Left lung (tissue), 10 donors: Measurements from ENCODE around the gene NRN1L. TPM values are rescaled to one million over a fixed set of nuclear protein-coding genes. Genes with fewer than 3 reads are reported as not detected.

Source experiments
- ATAC-seq: fragments of 200-7000 bp; cut with Tn5 transposase; one replicate; pipeline ENCODE4 v1.9.1; 2020; ENCODE audit warnings: moderate library complexity
- DNase-seq, 4 donors: peaks; one replicate each; pipeline ENCODE4 v3.0.0-alpha.2; 2013 to 2020
- H3K27ac ChIP-seq, 2 donors: fragments of 200-600 bp; sonication (generic) in 1 of 2; one replicate each; pipeline versions ENCODE4 v1.5.0 to v1.8.0; 2020 to 2021
- H3K27me3 ChIP-seq, 2 donors: fragments of 200-600 bp; sonication (generic) in 1 of 2; one replicate each; pipeline versions ENCODE4 v1.5.0 to v1.8.0; 2020 to 2021
- H3K36me3 ChIP-seq, 2 donors: fragments of 200-600 bp; sonication (generic) in 1 of 2; one replicate each; pipeline versions ENCODE4 v1.5.0 to v1.8.0; 2020 to 2021
- H3K4me1 ChIP-seq, 2 donors: fragments of 200-600 bp; one replicate each; pipeline ENCODE4 v1.8.0; 2021
- H3K4me3 ChIP-seq, 2 donors: fragments of 200-600 bp; sonication (generic) in 1 of 2; one replicate each; pipeline versions ENCODE4 v1.5.0 to v1.8.0; 2020 to 2021; ENCODE audit warnings: mild to moderate bottlenecking in 1 of 2
- H3K9me3 ChIP-seq, 2 donors: fragments of 200-600 bp; sonication (generic) in 1 of 2; one replicate each; pipeline versions ENCODE4 v1.5.0 to v1.8.0; 2020 to 2021
- intact Hi-C, 2 donors: fragments of 100-400 bp; cut with DNase I; formaldehyde crosslinking; loops; one replicate each; pipeline versions ENCODE4 v1.11.2 to v1.14.2; 2022
- polyA plus RNA-seq, 6 donors: library from polyadenylated mRNA; unstranded; fragments of 120-200 nt; gene quantifications; one replicate each; pipeline ENCODE4 v1.2.1, GENCODE V29; 2013; ENCODE audit not compliant: insufficient read length in 6 of 6
- total RNA-seq, 2 donors: library from RNA; stranded (reverse); fragmentation: NEBNext Ultra II Directional; extraction: Animal tissue kit (Norgen Biotek cat#: 25700); gene quantifications; one replicate each; pipeline ENCODE4 v1.2.1, GENCODE V29; 2021
- TF ChIP-seq, protein P1 (sequence below), 2 donors: fragments of 200-600 bp; sonication (generic) in 1 of 2; IDR thresholded peaks; one replicate each; pipeline versions ENCODE4 v1.5.0 to v1.8.0; 2021; ENCODE audit warnings: antibody characterized with exemption in 2 of 2
- donor health status: DM: no; HTN: yes; CAD: no.
- donor health status: DM: no; HTN: no; CAD: no.

NRN1L gene
- total and polyA plus RNA-seq, 8 donors: 1.1 to 2.6 (median 1.9) TPM; not detected in 1

DNA sequence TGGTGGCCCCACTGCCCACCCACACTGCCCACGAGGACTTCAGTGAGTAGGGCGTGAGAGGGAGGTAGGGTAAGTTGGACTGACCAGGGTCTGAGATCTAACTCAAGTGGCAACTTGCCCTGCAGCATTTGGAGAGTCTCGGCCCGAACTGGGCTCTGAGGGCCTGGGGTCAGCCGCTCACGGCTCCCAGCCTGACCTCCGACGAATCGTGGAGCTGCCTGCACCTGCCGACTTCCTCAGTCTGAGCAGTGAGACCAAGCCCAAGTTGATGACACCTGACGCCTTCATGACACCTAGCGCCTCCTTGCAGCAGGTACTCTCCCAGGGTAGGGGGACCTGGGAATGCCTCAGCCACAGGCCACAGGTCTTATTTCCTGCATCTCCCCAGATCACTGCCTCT is 5.2 kb upstream of the NRN1L start:
- no peaks in the 10 kb centered on the region for H3K9me3 ChIP-seq
- peaks cover 0 to 86% of the 10 kb centered on the region in 2 donors for H3K36me3 ChIP-seq
- ATAC-seq (no peak), DNase-seq (no peak)
- H3K27me3 ChIP-seq: no peaks in the 10 kb centered on the region
- no peak overlapping the region for H3K27ac ChIP-seq
- H3K4me1 ChIP-seq: peaks cover 0 to 18% of the 10 kb centered on the region in 2 donors
- intact Hi-C loops: no loop called here
- no peak overlapping the region for H3K4me3 ChIP-seq
- TF ChIP-seq, protein P1, sequence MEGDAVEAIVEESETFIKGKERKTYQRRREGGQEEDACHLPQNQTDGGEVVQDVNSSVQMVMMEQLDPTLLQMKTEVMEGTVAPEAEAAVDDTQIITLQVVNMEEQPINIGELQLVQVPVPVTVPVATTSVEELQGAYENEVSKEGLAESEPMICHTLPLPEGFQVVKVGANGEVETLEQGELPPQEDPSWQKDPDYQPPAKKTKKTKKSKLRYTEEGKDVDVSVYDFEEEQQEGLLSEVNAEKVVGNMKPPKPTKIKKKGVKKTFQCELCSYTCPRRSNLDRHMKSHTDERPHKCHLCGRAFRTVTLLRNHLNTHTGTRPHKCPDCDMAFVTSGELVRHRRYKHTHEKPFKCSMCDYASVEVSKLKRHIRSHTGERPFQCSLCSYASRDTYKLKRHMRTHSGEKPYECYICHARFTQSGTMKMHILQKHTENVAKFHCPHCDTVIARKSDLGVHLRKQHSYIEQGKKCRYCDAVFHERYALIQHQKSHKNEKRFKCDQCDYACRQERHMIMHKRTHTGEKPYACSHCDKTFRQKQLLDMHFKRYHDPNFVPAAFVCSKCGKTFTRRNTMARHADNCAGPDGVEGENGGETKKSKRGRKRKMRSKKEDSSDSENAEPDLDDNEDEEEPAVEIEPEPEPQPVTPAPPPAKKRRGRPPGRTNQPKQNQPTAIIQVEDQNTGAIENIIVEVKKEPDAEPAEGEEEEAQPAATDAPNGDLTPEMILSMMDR (IDR thresholded peaks at IDR 0.05): no peak

DNA sequence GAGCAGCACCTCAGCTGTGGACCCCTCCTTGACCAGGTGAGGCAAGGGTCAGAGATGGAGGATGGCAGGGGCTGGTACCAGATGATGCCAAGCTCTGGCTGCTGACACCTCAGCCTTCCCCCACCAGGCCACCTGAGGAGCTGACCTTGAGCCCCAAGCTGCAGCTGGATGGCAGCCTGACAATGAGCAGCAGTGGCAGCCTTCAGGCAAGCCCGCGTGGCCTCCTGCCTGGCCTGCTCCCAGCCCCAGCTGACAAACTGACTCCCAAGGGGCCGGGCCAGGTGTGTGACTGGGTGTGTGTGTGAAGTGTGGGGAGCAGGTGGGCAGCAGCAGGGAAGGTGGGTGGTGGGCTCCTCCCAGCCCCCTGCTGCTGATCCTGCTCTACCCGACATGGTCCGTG is 4.7 kb upstream of the NRN1L start:
- H3K4me1 ChIP-seq: peaks cover 0 to 18% of the 10 kb centered on the region in 2 donors
- H3K9me3 ChIP-seq: no peaks in the 10 kb centered on the region
- DNase-seq: no peak
- intact Hi-C loops: loop anchor here in 1 of 2 donors (5.0 kb wide), 1 partner anchor 47 kb away; no protein-coding TSS in a partner anchor
- TF ChIP-seq, protein P1 (IDR thresholded peaks at IDR 0.05): no peak
- no peak overlapping the region for H3K4me3 ChIP-seq
- peaks cover 0 to 91% of the 10 kb centered on the region in 2 donors for H3K36me3 ChIP-seq
- H3K27me3 ChIP-seq: no peaks in the 10 kb centered on the region
- H3K27ac ChIP-seq: no peak overlapping the region
- ATAC-seq: no peak

DNA sequence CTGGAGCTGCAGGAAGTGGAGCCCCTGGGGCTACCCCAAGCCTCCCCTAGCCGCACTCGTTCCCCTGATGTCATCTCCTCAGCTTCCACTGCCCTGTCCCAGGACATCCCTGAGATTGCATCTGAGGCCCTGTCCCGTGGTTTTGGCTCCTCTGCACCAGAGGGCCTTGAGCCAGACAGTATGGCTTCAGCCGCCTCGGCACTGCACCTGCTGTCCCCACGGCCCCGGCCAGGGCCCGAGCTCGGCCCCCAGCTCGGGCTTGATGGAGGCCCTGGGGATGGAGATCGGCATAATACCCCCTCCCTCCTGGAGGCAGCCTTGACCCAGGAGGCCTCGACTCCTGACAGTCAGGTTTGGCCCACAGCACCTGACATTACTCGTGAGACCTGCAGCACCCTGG is 4.1 kb upstream of the NRN1L start:
- H3K4me3 ChIP-seq: no peak overlapping the region
- no peaks in the 10 kb centered on the region for H3K9me3 ChIP-seq
- no peak overlapping the region for H3K27ac ChIP-seq
- TF ChIP-seq, protein P1 (IDR thresholded peaks at IDR 0.05): no peak
- DNase-seq (no peak), ATAC-seq (no peak)
- peaks cover 0 to 18% of the 10 kb centered on the region in 2 donors for H3K4me1 ChIP-seq
- no peaks in the 10 kb centered on the region for H3K27me3 ChIP-seq
- intact Hi-C loops: loop anchor here in 1 of 2 donors (5.0 kb wide), 1 partner anchor 47 kb away; no protein-coding TSS in a partner anchor
- peaks cover 0 to 97% of the 10 kb centered on the region in 2 donors for H3K36me3 ChIP-seq

DNA sequence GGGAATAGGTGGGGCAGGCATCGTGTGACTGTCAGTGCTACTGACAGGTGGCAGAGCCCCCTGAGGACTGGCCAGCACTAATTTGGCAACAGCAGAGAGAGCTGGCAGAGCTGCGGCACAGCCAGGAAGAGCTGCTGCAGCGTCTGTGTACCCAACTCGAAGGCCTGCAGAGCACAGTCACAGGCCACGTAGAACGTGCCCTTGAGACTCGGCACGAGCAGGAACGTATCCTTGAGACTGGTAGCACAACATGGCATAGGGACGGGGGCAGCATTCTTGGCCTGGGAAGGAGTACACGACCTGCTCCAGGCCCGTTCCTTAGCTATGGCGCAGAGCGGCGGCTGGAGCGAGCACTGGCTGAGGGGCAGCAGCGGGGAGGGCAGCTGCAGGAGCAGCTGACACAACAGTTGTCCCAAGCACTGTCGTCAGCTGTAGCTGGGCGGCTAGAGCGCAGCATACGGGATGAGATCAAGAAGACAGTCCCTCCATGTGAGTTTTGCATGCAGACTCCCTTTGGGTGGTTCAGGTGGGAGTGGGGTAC is 3.0 kb upstream of the NRN1L start:
- peaks cover 0 to 100% of the 10 kb centered on the region in 2 donors for H3K36me3 ChIP-seq

More for the DNA sequence above, 3.0 kb upstream of the NRN1L start:
- intact Hi-C loops: loop anchor here in 1 of 2 donors (5.0 kb wide), 1 partner anchor 46 kb away; no protein-coding TSS in a partner anchor
- ATAC-seq (no peak), DNase-seq (no peak)
- TF ChIP-seq, protein P1 (IDR thresholded peaks at IDR 0.05): no peak
- Histone ChIP-seq H3K9me3 (no peaks in the 10 kb centered on the region), H3K4me1 (peaks cover 0 to 12% of the 10 kb centered on the region in 2 donors), H3K4me3 (no peak overlapping the region), H3K27ac (no peak overlapping the region), H3K27me3 (no peaks in the 10 kb centered on the region)
